GM12878 (cell line): Measurements from ENCODE around the gene CCK. TPM values are rescaled to one million over a fixed set of nuclear protein-coding genes. Genes with fewer than 3 reads are reported as not detected.

Source experiments
- ATAC-seq: fragments of 200-7000 bp; cut with Tn5 transposase; 3 replicates; pipeline ENCODE4 v1.9.1; 2020; ENCODE audit warnings: mild to moderate bottlenecking, moderate library complexity
- BruUV-seq: library from RNA; stranded (reverse); fragments of 400-500 nt; replicated peaks from 2 replicates; lab custom pipeline; 2021; lab: Mats Ljungman, UMichigan
- CTCF ChIA-PET: fragments of 300-600 bp; sonication (Branson Sonifier 250); formaldehyde crosslinking; extraction: SDS; loops from one replicate; lab custom pipeline; 2021; ENCODE audit warnings: inconsistent platforms; lab: Yijun Ruan, JAX
- POLR2A ChIA-PET: fragments of 350-600 bp; formaldehyde crosslinking; extraction: SDS; loops from one replicate; lab custom pipeline; 2021; ENCODE audit warnings: inconsistent platforms; lab: Charles Lee
- RAD21 ChIA-PET: fragments of 300-600 bp; sonication (Branson Sonifier 250); formaldehyde crosslinking; loops from one replicate; lab custom pipeline; 2023; ENCODE audit warnings: antibody characterized with exemption; ENCODE audit not compliant: unreplicated experiment; lab: Charles Lee
- SMC1A ChIA-PET: fragments of 300-600 bp; sonication (Branson Sonifier 250); formaldehyde crosslinking; loops from one replicate; lab custom pipeline; 2023; ENCODE audit not compliant: unreplicated experiment, uncharacterized antibody; lab: Charles Lee
- DNase-seq: peaks from one replicate; pipeline ENCODE4 v3.0.0-alpha.2; 2011; ENCODE audit warnings: low read depth, low spot score
- FAIRE-seq: peaks from 3 replicates; lab custom pipeline; 2011; peaks lifted over from hg19 to GRCh38; lab: Jason Lieb, UNC
- H2AFZ ChIP-seq: 2 replicates; pipeline ENCODE4 v1.6.0; 2011; ENCODE audit warnings: low read depth, low read length, control low read depth; ENCODE audit not compliant: control insufficient read depth
- H3K27ac ChIP-seq: 2 replicates; pipeline ENCODE4 v1.5.1; 2011; ENCODE audit warnings: control low read depth; ENCODE audit not compliant: control insufficient read depth, insufficient read depth
- H3K27me3 ChIP-seq, 2 experiments: replicated peaks in 1 of 2; 2 replicates each; pipeline versions ENCODE4 v1.6.0 to v1.6.1; 2011; ENCODE audit warnings: low read length in 1 of 2; ENCODE audit not compliant: control insufficient read depth in 2 of 2, insufficient read depth in 2 of 2
- H3K36me3 ChIP-seq, 2 experiments: 2 replicates each; pipeline ENCODE4 v1.5.1; 2011; ENCODE audit warnings: low read length in 1 of 2; ENCODE audit not compliant: control insufficient read depth in 2 of 2, insufficient read depth in 2 of 2
- H3K4me1 ChIP-seq: 2 replicates; pipeline ENCODE4 v1.6.1; 2011; ENCODE audit warnings: mild to moderate bottlenecking, low read length, moderate library complexity, mixed read lengths; ENCODE audit not compliant: control insufficient read depth, insufficient read depth
- H3K4me2 ChIP-seq: 2 replicates; pipeline ENCODE4 v1.6.0; 2011; ENCODE audit warnings: control low read depth; ENCODE audit not compliant: control insufficient read depth, insufficient read depth
- H3K4me3 ChIP-seq: fragments of 200-600 bp; sonication (generic); 2 replicates; pipeline ENCODE4 v1.5.1; 2016
- H3K79me2 ChIP-seq: 2 replicates; pipeline ENCODE4 v1.6.0; 2011; ENCODE audit warnings: low read length; ENCODE audit not compliant: control insufficient read depth, insufficient read depth
- H3K9ac ChIP-seq: 2 replicates; pipeline ENCODE4 v1.8.0; 2011; ENCODE audit warnings: low read length, control low read depth, mixed read lengths; ENCODE audit not compliant: control insufficient read depth, insufficient read depth
- H3K9me3 ChIP-seq: replicated peaks from 3 replicates; pipeline ENCODE4 v1.5.1; 2011; ENCODE audit warnings: mild to moderate bottlenecking, low read length; ENCODE audit not compliant: control insufficient read depth, insufficient read depth
- H4K20me1 ChIP-seq: 2 replicates; pipeline ENCODE4 v1.6.0; 2011; ENCODE audit not compliant: control insufficient read depth, insufficient read depth
- PAX5 ChIP-seq: IDR thresholded peaks from 2 replicates; pipeline ENCODE4 v1.6.1; 2011; ENCODE audit warnings: low read depth, low read length, borderline replicate concordance
- WGBS: methylation state at CpG from one replicate; pipeline ENCODE4 v1.1.6; 2016; ENCODE audit warnings: low lambda C conversion rate; ENCODE audit not compliant: insufficient replicate concordance, insufficient coverage; ENCODE audit errors: missing lambda C conversion rate; 5-methylcytosine and 5-hydroxymethylcytosine counted together
- in situ Hi-C: fragments of 300-500 bp; cut with MboI; formaldehyde crosslinking; loops from 9 replicates; pipeline ENCODE4 v1.14.3; 2018; ENCODE audit warnings: mixed read lengths
- intact Hi-C: fragments of 100-400 bp; cut with micrococcal nuclease; formaldehyde crosslinking; loops from one replicate; pipeline ENCODE4 v1.14.2; 2022; ENCODE audit not compliant: unreplicated experiment
- polyA plus RNA-seq, 11 experiments: library from polyadenylated mRNA; depleted of rRNA in 4 of 11; unstranded in 6 of 11; stranded (reverse) in 5 of 11; fragments of >200 nt; fragmentation: Nextera tagmentation in 4 of 11; fragmentation: Illumina TruSeq in 1 of 11; extraction: Ambion mirVana in 4 of 11; extraction: Trizol in 1 of 11; gene quantifications; 1 replicate in 1 of 11; 2 replicates in 10 of 11; pipeline versions ENCODE4 v1.2.1 to v1.2.3, GENCODE V29; 2011 to 2016; ENCODE audit warnings: inconsistent platforms in 2 of 11, missing spikeins in 2 of 11, low read depth in 1 of 11
- total RNA-seq, 4 experiments: library from RNA; depleted of rRNA in 3 of 4; stranded (reverse); fragments of >200 nt in 3 of 4; fragmentation: Illumina TruSeq in 1 of 4; extraction: Trizol in 1 of 4; gene quantifications; 2 replicates each; pipeline versions ENCODE4 v1.2.1 to v1.2.3, GENCODE V29; 2013 to 2021
- TF ChIP-seq, protein P1 (sequence below): fragments of 150-350 bp; IDR thresholded peaks from 2 replicates; pipeline ENCODE4 v1.6.1; 2016; ENCODE audit warnings: low read depth, low read length

The CCK gene
- total and polyA plus RNA-seq, 10 of the 15 experiments (the other 5 are each of a cell fraction or from before 2014, with no cell fraction given): not detected

- Histone ChIP-seq H3K4me1 (peaks cover 3% of the 10 kb centered on the region; the same call in 1 of the 2 replicates), H3K4me2 (peak overlapping the region; percentile 13; the same call in 1 of the 2 replicates), H3K79me2 (no peaks in the 10 kb centered on the region), H2AFZ (no peak overlapping the region), H3K9me3 (no peaks in the 10 kb centered on the region; the same call in 2 of the 3 replicates), H3K4me3 (no peak overlapping the region), H3K36me3 (no peaks in the 10 kb centered on the region), H3K27ac (no peak overlapping the region), H3K9ac (no peak overlapping the region), H3K27me3 (no peaks in the 10 kb centered on the region), H4K20me1 (no peaks in the 10 kb centered on the region)
- peak; percentile 77 for ATAC-seq
- ChIA-PET RAD21 (interaction anchor here (1.3 to 1.8 kb wide), 2 partner anchors 152 to 199 kb away, joined by 4 read pairs; no protein-coding TSS in a partner anchor), POLR2A (no interaction called here), CTCF (interaction anchor here (0.5 to 1.5 kb wide), 4 partner anchors 14 to 256 kb away, joined by 3 to 8 read pairs (median 4); no protein-coding TSS in a partner anchor), SMC1A (interaction anchor here (0.6 to 1.9 kb wide), 5 partner anchors 16 to 329 kb away, joined by 3 to 5 read pairs (median 3); partner anchors contain the start of gene ULK4)
- no peak for DNase-seq
- FAIRE-seq: no peak
- BruUV-seq: no TSS peak
- TF ChIP-seq, protein P1, sequence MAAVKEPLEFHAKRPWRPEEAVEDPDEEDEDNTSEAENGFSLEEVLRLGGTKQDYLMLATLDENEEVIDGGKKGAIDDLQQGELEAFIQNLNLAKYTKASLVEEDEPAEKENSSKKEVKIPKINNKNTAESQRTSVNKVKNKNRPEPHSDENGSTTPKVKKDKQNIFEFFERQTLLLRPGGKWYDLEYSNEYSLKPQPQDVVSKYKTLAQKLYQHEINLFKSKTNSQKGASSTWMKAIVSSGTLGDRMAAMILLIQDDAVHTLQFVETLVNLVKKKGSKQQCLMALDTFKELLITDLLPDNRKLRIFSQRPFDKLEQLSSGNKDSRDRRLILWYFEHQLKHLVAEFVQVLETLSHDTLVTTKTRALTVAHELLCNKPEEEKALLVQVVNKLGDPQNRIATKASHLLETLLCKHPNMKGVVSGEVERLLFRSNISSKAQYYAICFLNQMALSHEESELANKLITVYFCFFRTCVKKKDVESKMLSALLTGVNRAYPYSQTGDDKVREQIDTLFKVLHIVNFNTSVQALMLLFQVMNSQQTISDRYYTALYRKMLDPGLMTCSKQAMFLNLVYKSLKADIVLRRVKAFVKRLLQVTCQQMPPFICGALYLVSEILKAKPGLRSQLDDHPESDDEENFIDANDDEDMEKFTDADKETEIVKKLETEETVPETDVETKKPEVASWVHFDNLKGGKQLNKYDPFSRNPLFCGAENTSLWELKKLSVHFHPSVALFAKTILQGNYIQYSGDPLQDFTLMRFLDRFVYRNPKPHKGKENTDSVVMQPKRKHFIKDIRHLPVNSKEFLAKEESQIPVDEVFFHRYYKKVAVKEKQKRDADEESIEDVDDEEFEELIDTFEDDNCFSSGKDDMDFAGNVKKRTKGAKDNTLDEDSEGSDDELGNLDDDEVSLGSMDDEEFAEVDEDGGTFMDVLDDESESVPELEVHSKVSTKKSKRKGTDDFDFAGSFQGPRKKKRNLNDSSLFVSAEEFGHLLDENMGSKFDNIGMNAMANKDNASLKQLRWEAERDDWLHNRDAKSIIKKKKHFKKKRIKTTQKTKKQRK: no peak
- TF ChIP-seq PAX5: peak; percentile 70; the same call in 1 of the 2 replicates
- 36% methylated on average over 5 of the region's 5 CpGs for WGBS
- in situ Hi-C loops (no loop called here), intact Hi-C loops (no loop called here)
Observed at GRCh38 chr3:42290966-42291714, 25.2 kb upstream of the CCK start.
